GM12878 (cell line): ENCODE data around the gene DPM2. TPM values are rescaled to one million over a fixed set of nuclear protein-coding genes. Genes with fewer than 3 reads are reported as not detected.

Source experiments
- ATAC-seq: fragments of 200-7000 bp; cut with Tn5 transposase; 3 replicates; pipeline ENCODE4 v1.9.1; 2020; ENCODE audit warnings: mild to moderate bottlenecking, moderate library complexity
- BruUV-seq: library from RNA; stranded (reverse); fragments of 400-500 nt; replicated peaks from 2 replicates; lab custom pipeline; 2021; lab: Mats Ljungman, UMichigan
- CTCF ChIA-PET: fragments of 300-600 bp; sonication (Branson Sonifier 250); formaldehyde crosslinking; extraction: SDS; loops from one replicate; lab custom pipeline; 2021; ENCODE audit warnings: inconsistent platforms; lab: Yijun Ruan, JAX
- POLR2A ChIA-PET: fragments of 350-600 bp; formaldehyde crosslinking; extraction: SDS; loops from one replicate; lab custom pipeline; 2021; ENCODE audit warnings: inconsistent platforms; lab: Charles Lee
- RAD21 ChIA-PET: fragments of 300-600 bp; sonication (Branson Sonifier 250); formaldehyde crosslinking; loops from one replicate; lab custom pipeline; 2023; ENCODE audit warnings: antibody characterized with exemption; ENCODE audit not compliant: unreplicated experiment; lab: Charles Lee
- SMC1A ChIA-PET: fragments of 300-600 bp; sonication (Branson Sonifier 250); formaldehyde crosslinking; loops from one replicate; lab custom pipeline; 2023; ENCODE audit not compliant: unreplicated experiment, uncharacterized antibody; lab: Charles Lee
- DNase-seq: peaks from one replicate; pipeline ENCODE4 v3.0.0-alpha.2; 2011; ENCODE audit warnings: low read depth, low spot score
- FAIRE-seq: peaks from 3 replicates; lab custom pipeline; 2011; peaks lifted over from hg19 to GRCh38; lab: Jason Lieb, UNC
- H2AFZ ChIP-seq: 2 replicates; pipeline ENCODE4 v1.6.0; 2011; ENCODE audit warnings: low read depth, low read length, control low read depth; ENCODE audit not compliant: control insufficient read depth
- H3K27ac ChIP-seq: 2 replicates; pipeline ENCODE4 v1.5.1; 2011; ENCODE audit warnings: control low read depth; ENCODE audit not compliant: control insufficient read depth, insufficient read depth
- H3K27me3 ChIP-seq, 2 experiments: replicated peaks in 1 of 2; 2 replicates each; pipeline versions ENCODE4 v1.6.0 to v1.6.1; 2011; ENCODE audit warnings: low read length in 1 of 2; ENCODE audit not compliant: control insufficient read depth in 2 of 2, insufficient read depth in 2 of 2
- H3K36me3 ChIP-seq, 2 experiments: 2 replicates each; pipeline ENCODE4 v1.5.1; 2011; ENCODE audit warnings: low read length in 1 of 2; ENCODE audit not compliant: control insufficient read depth in 2 of 2, insufficient read depth in 2 of 2
- H3K4me1 ChIP-seq: 2 replicates; pipeline ENCODE4 v1.6.1; 2011; ENCODE audit warnings: mild to moderate bottlenecking, low read length, moderate library complexity, mixed read lengths; ENCODE audit not compliant: control insufficient read depth, insufficient read depth
- H3K4me2 ChIP-seq: 2 replicates; pipeline ENCODE4 v1.6.0; 2011; ENCODE audit warnings: control low read depth; ENCODE audit not compliant: control insufficient read depth, insufficient read depth
- H3K4me3 ChIP-seq: fragments of 200-600 bp; sonication (generic); 2 replicates; pipeline ENCODE4 v1.5.1; 2016
- H3K79me2 ChIP-seq: 2 replicates; pipeline ENCODE4 v1.6.0; 2011; ENCODE audit warnings: low read length; ENCODE audit not compliant: control insufficient read depth, insufficient read depth
- H3K9ac ChIP-seq: 2 replicates; pipeline ENCODE4 v1.8.0; 2011; ENCODE audit warnings: low read length, control low read depth, mixed read lengths; ENCODE audit not compliant: control insufficient read depth, insufficient read depth
- H3K9me3 ChIP-seq: replicated peaks from 3 replicates; pipeline ENCODE4 v1.5.1; 2011; ENCODE audit warnings: mild to moderate bottlenecking, low read length; ENCODE audit not compliant: control insufficient read depth, insufficient read depth
- H4K20me1 ChIP-seq: 2 replicates; pipeline ENCODE4 v1.6.0; 2011; ENCODE audit not compliant: control insufficient read depth, insufficient read depth
- BHLHE40 ChIP-seq, 2 experiments: fragments of 450-650 bp in 1 of 2; IDR thresholded peaks; 2 replicates each; pipeline ENCODE4 v1.6.1; 2011 to 2017; ENCODE audit warnings: low read depth in 2 of 2, borderline replicate concordance in 1 of 2, improper control_type of control experiment in 1 of 2, low read length in 1 of 2, mild to moderate bottlenecking in 1 of 2
- BMI1 ChIP-seq: fragments of 450-650 bp; IDR thresholded peaks from 2 replicates; pipeline ENCODE4 v1.6.1; 2016; ENCODE audit warnings: mild to moderate bottlenecking, moderate library complexity, borderline replicate concordance
- CREM ChIP-seq: IDR thresholded peaks from 2 replicates; pipeline ENCODE4 v1.6.1; 2014; ENCODE audit warnings: antibody characterized with exemption, low read depth
- DPF2 ChIP-seq: fragments of 450-650 bp; IDR thresholded peaks from 2 replicates; pipeline ENCODE4 v1.6.1; 2017; ENCODE audit warnings: mild to moderate bottlenecking
- EED ChIP-seq: sonication (generic); IDR thresholded peaks from 2 replicates; pipeline ENCODE4 v1.6.1; 2016; ENCODE audit warnings: antibody characterized with exemption, low read depth
- ESRRA ChIP-seq: IDR thresholded peaks from 2 replicates; pipeline ENCODE4 v1.6.1; 2012; ENCODE audit warnings: mild to moderate bottlenecking, low read length, improper control_type of control experiment
- LARP7 ChIP-seq: fragments of 450-650 bp; IDR thresholded peaks from 2 replicates; pipeline ENCODE4 v1.6.1; 2017; ENCODE audit warnings: mild to moderate bottlenecking
- MAX ChIP-seq: IDR thresholded peaks from 2 replicates; pipeline ENCODE4 v1.6.1; 2012; ENCODE audit warnings: low read depth, low read length, improper control_type of control experiment
- MXI1 ChIP-seq: fragments of 150-350 bp; IDR thresholded peaks from 2 replicates; pipeline ENCODE4 v1.6.1; 2011; ENCODE audit warnings: low read depth, mild to moderate bottlenecking, inconsistent platforms, low read length, improper control_type of control experiment
- NBN ChIP-seq: fragments of 450-650 bp; IDR thresholded peaks from 2 replicates; pipeline ENCODE4 v1.6.1; 2016
- NR2F1 ChIP-seq: fragments of 450-650 bp; conservative IDR thresholded peaks from 2 replicates; pipeline ENCODE4 v1.6.1; 2017; ENCODE audit warnings: mild to moderate bottlenecking
- POLR2A ChIP-seq: IDR thresholded peaks from 2 replicates; pipeline ENCODE4 v1.6.1; 2011; ENCODE audit warnings: low read depth, mild to moderate bottlenecking, low read length
- POU2F2 ChIP-seq: IDR thresholded peaks from 3 replicates; pipeline ENCODE4 v1.6.1; 2011; ENCODE audit warnings: low read depth, mild to moderate bottlenecking, low read length, borderline replicate concordance
- RCOR1 ChIP-seq: conservative IDR thresholded peaks from 2 replicates; pipeline ENCODE4 v1.6.1; 2012; ENCODE audit warnings: low read depth, low read length, improper control_type of control experiment
- SMAD1 ChIP-seq: fragments of 450-650 bp; IDR thresholded peaks from 2 replicates; pipeline ENCODE4 v1.6.1; 2018; ENCODE audit warnings: mild to moderate bottlenecking, low read depth; ENCODE audit not compliant: partially characterized antibody
- SREBF2 ChIP-seq: IDR thresholded peaks from 2 replicates; pipeline ENCODE4 v1.6.1; 2012; ENCODE audit warnings: mild to moderate bottlenecking, low read length
- STAT1 ChIP-seq: fragments of 450-650 bp; conservative IDR thresholded peaks from 2 replicates; pipeline ENCODE4 v1.6.1; 2014; ENCODE audit warnings: antibody characterized with exemption, mild to moderate bottlenecking
- SUPT20H ChIP-seq: IDR thresholded peaks from 2 replicates; pipeline ENCODE4 v1.6.1; 2011; ENCODE audit warnings: low read depth, mild to moderate bottlenecking, low read length, moderate library complexity, borderline replicate concordance; ENCODE audit not compliant: control insufficient read depth
- TAF1 ChIP-seq: IDR thresholded peaks from 2 replicates; pipeline ENCODE4 v1.6.1; 2011; ENCODE audit warnings: mild to moderate bottlenecking, low read depth, low read length, borderline replicate concordance
- YY1 ChIP-seq: IDR thresholded peaks from 2 replicates; pipeline ENCODE4 v1.6.1; 2011; ENCODE audit warnings: low read depth, mild to moderate bottlenecking, low read length
- ZNF622 ChIP-seq: fragments of 450-650 bp; IDR thresholded peaks from 2 replicates; pipeline ENCODE4 v1.6.1; 2017; ENCODE audit warnings: mild to moderate bottlenecking, inconsistent platforms
- WGBS: methylation state at CpG from one replicate; pipeline ENCODE4 v1.1.6; 2016; ENCODE audit warnings: low lambda C conversion rate; ENCODE audit not compliant: insufficient replicate concordance, insufficient coverage; ENCODE audit errors: missing lambda C conversion rate; 5-methylcytosine and 5-hydroxymethylcytosine counted together
- in situ Hi-C: fragments of 300-500 bp; cut with MboI; formaldehyde crosslinking; loops from 9 replicates; pipeline ENCODE4 v1.14.3; 2018; ENCODE audit warnings: mixed read lengths
- intact Hi-C: fragments of 100-400 bp; cut with micrococcal nuclease; formaldehyde crosslinking; loops from one replicate; pipeline ENCODE4 v1.14.2; 2022; ENCODE audit not compliant: unreplicated experiment
- polyA plus RNA-seq, 11 experiments: library from polyadenylated mRNA; depleted of rRNA in 4 of 11; unstranded in 6 of 11; stranded (reverse) in 5 of 11; fragments of >200 nt; fragmentation: Nextera tagmentation in 4 of 11; fragmentation: Illumina TruSeq in 1 of 11; extraction: Ambion mirVana in 4 of 11; extraction: Trizol in 1 of 11; gene quantifications; 1 replicate in 1 of 11; 2 replicates in 10 of 11; pipeline versions ENCODE4 v1.2.1 to v1.2.3, GENCODE V29; 2011 to 2016; ENCODE audit warnings: inconsistent platforms in 2 of 11, missing spikeins in 2 of 11, low read depth in 1 of 11
- total RNA-seq, 4 experiments: library from RNA; depleted of rRNA in 3 of 4; stranded (reverse); fragments of >200 nt in 3 of 4; fragmentation: Illumina TruSeq in 1 of 4; extraction: Trizol in 1 of 4; gene quantifications; 2 replicates each; pipeline versions ENCODE4 v1.2.1 to v1.2.3, GENCODE V29; 2013 to 2021
- TF ChIP-seq, protein P1 (sequence below): IDR thresholded peaks from 2 replicates; pipeline ENCODE4 v1.6.1; 2012; ENCODE audit warnings: low read depth, low read length, improper control_type of control experiment
- TF ChIP-seq, protein P2 (sequence below): fragments of 450-650 bp; IDR thresholded peaks from 2 replicates; pipeline ENCODE4 v1.6.1; 2017; ENCODE audit warnings: mild to moderate bottlenecking, low read depth, inconsistent platforms; ENCODE audit not compliant: poor library complexity, severe bottlenecking

DPM2 gene
- total and polyA plus RNA-seq, 10 of the 15 experiments (the other 5 are each of a cell fraction or from before 2014, with no cell fraction given): 22.7 to 77.9 (median 44.7) TPM

DNA sequence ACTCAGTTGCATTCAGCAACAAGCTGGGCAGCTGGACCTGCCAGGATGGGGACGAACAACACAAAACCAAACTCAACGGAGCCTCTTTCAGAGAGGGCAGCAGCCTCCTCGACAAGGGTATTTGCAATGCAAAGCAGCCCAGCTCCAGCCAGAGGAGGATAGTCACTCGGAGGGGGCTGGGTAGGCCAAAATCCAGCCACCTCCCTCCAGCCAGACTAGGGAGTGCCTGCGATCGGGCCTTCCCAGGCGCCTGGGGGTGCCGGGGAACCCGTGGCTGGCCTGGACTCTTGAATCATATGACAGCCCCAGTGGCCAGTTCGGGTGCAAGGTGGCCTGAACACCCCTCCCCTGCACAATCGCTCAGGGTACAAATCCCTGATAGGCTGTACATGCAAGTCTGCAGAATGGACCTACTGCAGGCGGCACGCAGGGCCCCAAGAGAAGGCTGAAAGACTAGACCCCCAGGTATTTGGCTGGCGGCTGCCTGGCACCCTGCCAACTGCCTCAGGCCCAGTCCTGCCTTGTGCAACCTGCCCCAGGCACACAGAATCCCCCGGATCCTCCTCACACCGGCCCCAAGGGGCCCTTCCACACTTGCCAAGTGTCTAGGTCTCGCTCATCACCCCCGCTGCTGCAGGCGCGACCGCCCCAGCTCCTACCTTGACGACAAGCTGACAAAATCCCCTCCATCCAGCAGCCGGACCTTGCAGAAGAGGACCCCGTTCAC is 41.8 kb upstream of the DPM2 start:
- no peak for DNase-seq
- Histone ChIP-seq H3K27me3 (no peaks in the 10 kb centered on the region), H3K4me2 (peak overlapping the region; percentile 91), H3K36me3 (0 out of 4 replicates have a peak, but pooled peaks cover 0 to 3% of the 10 kb centered on the region in 2 experiments), H3K79me2 (peaks cover 52% of the 10 kb centered on the region), H3K4me3 (peak overlapping the region; percentile 93), H4K20me1 (peaks cover 7% of the 10 kb centered on the region), H2AFZ (no peak overlapping the region; the same call in 1 of the 2 replicates), H3K27ac (peak overlapping the region; percentile 52), H3K9ac (peak overlapping the region; percentile 68), H3K4me1 (peaks cover 50% of the 10 kb centered on the region), H3K9me3 (no peaks in the 10 kb centered on the region)
- intact Hi-C loops: no loop called here
- CTCF ChIA-PET: interaction anchor here (0.7 to 7.8 kb wide), 13 partner anchors 9 to 245 kb away, joined by 3 to 63 read pairs (median 3); partner anchors contain the start of gene TOR2A
- WGBS: 1% methylated on average over 24 of the region's 24 CpGs
- no TSS peak for BruUV-seq
- in situ Hi-C loops: no loop called here
- peak; percentile 78 for FAIRE-seq
- SMC1A ChIA-PET: interaction anchor here (0.8 to 3.2 kb wide), 11 partner anchors 9 to 97 kb away, joined by 3 to 16 read pairs (median 3); partner anchors contain the start of genes NAIF1 and SLC25A25
- POLR2A ChIA-PET: interaction anchor here (0.6 to 4.6 kb wide), 7 partner anchors 8 to 134 kb away, joined by 3 to 22 read pairs (median 4); partner anchors contain the start of gene NAIF1
- ATAC-seq: peak; percentile 45
- RAD21 ChIA-PET: interaction anchor here (0.8 to 2.6 kb wide), 6 partner anchors 9 to 92 kb away, joined by 3 to 12 read pairs (median 4); no protein-coding TSS in a partner anchor
- TF ChIP-seq ESRRA (no peak), SMAD1 (peak; percentile 94), BMI1 (no peak), SREBF2 (no peak), LARP7 (no peak), POU2F2 (peak; percentile 96), EED (no peak), STAT1 (no peak), ZNF622 (no peak), NBN (no peak), NR2F1 (no peak), TAF1 (peak; percentile 48; the same call in 1 of the 2 replicates), DPF2 (no peak), RCOR1 (no peak), SUPT20H (no peak), BHLHE40 (IDR thresholded peaks at IDR 0.05; ENCODE audit: borderline replicate concordance in 1 of 2, low read depth in 2 of 2, low read length in 1 of 2) (0 out of 4 replicates have a peak, but pooled peaks of 1 of the 2 experiments have one; percentile 4), CREM (no peak), YY1 (no peak), MAX (peak; percentile 12; the same call in 1 of the 2 replicates), POLR2A (peak; percentile 71; the same call in 1 of the 2 replicates), MXI1 (0 out of 2 replicates have a peak, but pooled peaks have one; percentile 33)
- TF ChIP-seq, protein P1, sequence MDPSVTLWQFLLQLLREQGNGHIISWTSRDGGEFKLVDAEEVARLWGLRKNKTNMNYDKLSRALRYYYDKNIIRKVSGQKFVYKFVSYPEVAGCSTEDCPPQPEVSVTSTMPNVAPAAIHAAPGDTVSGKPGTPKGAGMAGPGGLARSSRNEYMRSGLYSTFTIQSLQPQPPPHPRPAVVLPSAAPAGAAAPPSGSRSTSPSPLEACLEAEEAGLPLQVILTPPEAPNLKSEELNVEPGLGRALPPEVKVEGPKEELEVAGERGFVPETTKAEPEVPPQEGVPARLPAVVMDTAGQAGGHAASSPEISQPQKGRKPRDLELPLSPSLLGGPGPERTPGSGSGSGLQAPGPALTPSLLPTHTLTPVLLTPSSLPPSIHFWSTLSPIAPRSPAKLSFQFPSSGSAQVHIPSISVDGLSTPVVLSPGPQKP: no peak
- TF ChIP-seq, protein P2, sequence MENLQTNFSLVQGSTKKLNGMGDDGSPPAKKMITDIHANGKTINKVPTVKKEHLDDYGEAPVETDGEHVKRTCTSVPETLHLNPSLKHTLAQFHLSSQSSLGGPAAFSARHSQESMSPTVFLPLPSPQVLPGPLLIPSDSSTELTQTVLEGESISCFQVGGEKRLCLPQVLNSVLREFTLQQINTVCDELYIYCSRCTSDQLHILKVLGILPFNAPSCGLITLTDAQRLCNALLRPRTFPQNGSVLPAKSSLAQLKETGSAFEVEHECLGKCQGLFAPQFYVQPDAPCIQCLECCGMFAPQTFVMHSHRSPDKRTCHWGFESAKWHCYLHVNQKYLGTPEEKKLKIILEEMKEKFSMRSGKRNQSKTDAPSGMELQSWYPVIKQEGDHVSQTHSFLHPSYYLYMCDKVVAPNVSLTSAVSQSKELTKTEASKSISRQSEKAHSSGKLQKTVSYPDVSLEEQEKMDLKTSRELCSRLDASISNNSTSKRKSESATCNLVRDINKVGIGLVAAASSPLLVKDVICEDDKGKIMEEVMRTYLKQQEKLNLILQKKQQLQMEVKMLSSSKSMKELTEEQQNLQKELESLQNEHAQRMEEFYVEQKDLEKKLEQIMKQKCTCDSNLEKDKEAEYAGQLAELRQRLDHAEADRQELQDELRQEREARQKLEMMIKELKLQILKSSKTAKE: peak; percentile 31
